Effector CD8-positive, alpha-beta T cell (primary cell): ENCODE results near the gene KDM6A.
"Not testable (repeated sequence)": the region's sequence is repeated elsewhere in the genome, so short reads cannot be mapped to it uniquely, and the experiment has no call there.

Experiments
- DNase-seq: peaks from one replicate; lab custom pipeline; 2025; lab: John Stamatoyannopoulos, UW

The KDM6A gene

GRCh38 chrX:44889824-44890223, 16.8 kb downstream of the KDM6A start:
- DNase-seq = no peak

- DNase-seq = no peak
These were observed 17.3 kb downstream of the KDM6A start for GRCh38 chrX:44890247-44890646.

GRCh38 chrX:44890687-44891086, 17.7 kb downstream of the KDM6A start:
- DNase-seq = not testable (repeated sequence)

- no peak for DNase-seq
These were observed 18.7 kb downstream of the KDM6A start for GRCh38 chrX:44891642-44892041.

GRCh38 chrX:44896876-44897186, 23.8 kb downstream of the KDM6A start:
- DNase-seq = no peak

GRCh38 chrX:44897539-44897938, 24.6 kb downstream of the KDM6A start:
- no peak for DNase-seq

GRCh38 chrX:44898411-44899221, 25.6 kb downstream of the KDM6A start:
- no peak for DNase-seq

- DNase-seq = no peak
These were observed 27.0 kb downstream of the KDM6A start for GRCh38 chrX:44899946-44900345.

GRCh38 chrX:44903107-44903506, 30.1 kb downstream of the KDM6A start:
- no peak for DNase-seq

- DNase-seq = no peak
These were observed 31.0 kb downstream of the KDM6A start for GRCh38 chrX:44903830-44904530.

- no peak for DNase-seq
These were observed 31.6 kb downstream of the KDM6A start for GRCh38 chrX:44904542-44905115.

- no peak for DNase-seq
These were observed 33.1 kb downstream of the KDM6A start for GRCh38 chrX:44906041-44906440.

GRCh38 chrX:44906542-44906941, 33.6 kb downstream of the KDM6A start:
- no peak for DNase-seq

GRCh38 chrX:44908153-44908552, 35.2 kb downstream of the KDM6A start:
- DNase-seq = no peak

GRCh38 chrX:44908827-44909226, 35.8 kb downstream of the KDM6A start:
- no peak for DNase-seq

- DNase-seq = not testable (repeated sequence)
These were observed 37.5 kb downstream of the KDM6A start for GRCh38 chrX:44910508-44910907.

GRCh38 chrX:44911074-44911600, 38.1 kb downstream of the KDM6A start:
- DNase-seq = not testable (repeated sequence)

- no peak for DNase-seq
These were observed 40.9 kb downstream of the KDM6A start for GRCh38 chrX:44913656-44914531.

GRCh38 chrX:44914532-44915198, 41.7 kb downstream of the KDM6A start:
- DNase-seq = no peak

GRCh38 chrX:44915361-44915868, 42.4 kb downstream of the KDM6A start:
- no peak for DNase-seq

- DNase-seq = no peak
These were observed 45.7 kb downstream of the KDM6A start for GRCh38 chrX:44918722-44919121.
